K562 treated with DMSO at 1 percent for 4 hours (cell line): ENCODE data around the gene HLA-DQB2. TPM values are rescaled to one million over a fixed set of nuclear protein-coding genes. Genes with fewer than 3 reads are reported as not detected.

Source experiments
- total RNA-seq: library from RNA; unstranded; fragments of 300-600 nt; gene quantifications from 2 replicates; pipeline ENCODE4 v1.2.3, GENCODE V29; 2022; ENCODE audit not compliant: insufficient read depth

HLA-DQB2 gene
- total RNA-seq, result not detected in 2 replicates

GRCh38 chr6:32763421-32763820 is at the start of gene HLA-DQB2:
Gene HLA-DQB2 (minus strand): TSS chr6:32763532. CDS start chr6:32763470, 62 bp downstream.

GRCh38 chr6:32741031-32741960 is 22.0 kb downstream of the HLA-DQB2 start, which contains the start of gene HLA-DQA2:
Gene HLA-DQA2 (plus strand): TSS chr6:32741391. CDS start chr6:32741444, 53 bp downstream.

Other genes starting within 250 kb of the HLA-DQB2 start
- gene HLA-DRB5, start 233.2 kb downstream of the HLA-DQB2 start, total RNA-seq, result not detected in 2 replicates
- gene HLA-DRB1, start 173.7 kb downstream of the HLA-DQB2 start, total RNA-seq, result not detected in 2 replicates
- not detected in 2 replicates for gene HLA-DQA1, start 126.1 kb downstream of the HLA-DQB2 start, total RNA-seq
- not detected in 2 replicates for gene HLA-DQB1, start 96.9 kb downstream of the HLA-DQB2 start, total RNA-seq
- not detected in 2 replicates for gene HLA-DQA2, start 22.1 kb downstream of the HLA-DQB2 start, total RNA-seq
- gene HLA-DOB, start 53.5 kb upstream of the HLA-DQB2 start, total RNA-seq, result 0.65 TPM in 1 of 2 replicates, not detected in the other
- 16.1 and 28.3 TPM in 2 replicates for gene TAP2, start 75.2 kb upstream of the HLA-DQB2 start, total RNA-seq
- gene PSMB8, start 80.5 kb upstream of the HLA-DQB2 start, total RNA-seq, result 18.0 and 21.9 TPM in 2 replicates
- 13.9 and 16.3 TPM in 2 replicates for gene TAP1, start 90.2 kb upstream of the HLA-DQB2 start, total RNA-seq
- 13.7 and 20.4 TPM in 2 replicates for gene PSMB9, start 90.7 kb upstream of the HLA-DQB2 start, total RNA-seq
- not detected in 2 replicates for gene HLA-DMB, start 177.5 kb upstream of the HLA-DQB2 start, total RNA-seq
- 0.75 TPM in 1 of 2 replicates, not detected in the other for gene HLA-DMA, start 189.6 kb upstream of the HLA-DQB2 start, total RNA-seq
- 180 and 276 TPM in 2 replicates for gene BRD2, start 205.1 kb upstream of the HLA-DQB2 start, total RNA-seq
- not detected in 2 replicates for gene HLA-DOA, start 246.1 kb upstream of the HLA-DQB2 start, total RNA-seq